ENCODE results near the gene MSI2.

DNA sequence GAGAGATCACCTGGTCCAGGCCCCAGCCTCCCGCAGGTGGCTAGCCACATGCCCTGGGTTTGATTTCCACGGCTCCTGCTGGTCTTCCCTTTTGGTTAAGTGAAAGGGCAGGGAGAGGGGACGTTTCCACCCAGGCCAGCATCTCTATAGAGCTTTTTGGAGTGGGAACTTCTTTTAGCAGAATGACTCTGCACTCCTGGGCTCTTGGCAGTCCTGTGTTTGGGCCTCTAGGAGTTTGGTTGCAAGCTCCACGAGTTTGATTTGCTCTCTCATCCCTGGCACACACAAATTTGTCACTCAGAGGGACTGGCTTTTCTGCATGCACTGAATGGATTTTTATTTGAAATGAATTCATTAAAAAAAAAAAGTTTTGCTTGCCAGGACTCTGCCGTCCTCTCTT, 32.8 kb downstream of the MSI2 start:
- TF ChIP-seq CTCF (IDR thresholded peaks at IDR 0.05; ENCODE audit: insufficient read depth, low read depth, low read length) (no peak), EZH2 (IDR thresholded peaks at IDR 0.05; ENCODE audit: insufficient read depth, low read length) (no peak)
